ENCODE results near the gene STMN1. TPM values are rescaled to one million over a fixed set of nuclear protein-coding genes. Genes with fewer than 3 reads are reported as not detected.
A peak's percentile ranks its signal among the peaks of the same experiment; 100 is the strongest.

STMN1 gene
- total RNA-seq, 1 donor from 2014 or later, result 15.8 TPM

GRCh38 chr1:25874209-25874608 is 32.0 kb downstream of the STMN1 start:
- Histone ChIP-seq H3K4me3 (ENCODE audit: low read depth, low read length) (peak overlapping the region; percentile 87), H3K27me3 (ENCODE audit: control insufficient read depth, insufficient read depth, low read length) (no peaks in the 10 kb centered on the region), H3K36me3 (ENCODE audit: control insufficient read depth, insufficient read depth, low read length) (peaks cover 4% of the 10 kb centered on the region)
- no peak for TF ChIP-seq CTCF (IDR thresholded peaks at IDR 0.05; ENCODE audit: insufficient read depth, low read length, severe bottlenecking)
- FAIRE-seq (no peak), DNase-seq (ENCODE audit: low read depth) (no peak)

- DNase-seq (ENCODE audit: low read depth) (no peak), FAIRE-seq (no peak)
- peaks cover 5% of the 10 kb centered on the region for H3K36me3 ChIP-seq (ENCODE audit: control insufficient read depth, insufficient read depth, low read length)
- no peak for TF ChIP-seq CTCF (IDR thresholded peaks at IDR 0.05; ENCODE audit: insufficient read depth, low read length, severe bottlenecking)
- no peaks in the 10 kb centered on the region for H3K27me3 ChIP-seq (ENCODE audit: control insufficient read depth, insufficient read depth, low read length)
- no peak overlapping the region for H3K4me3 ChIP-seq (ENCODE audit: low read depth, low read length)
Measured at GRCh38 chr1:25873120-25873519, 33.1 kb downstream of the STMN1 start.

GRCh38 chr1:25872713-25873112 is 33.5 kb downstream of the STMN1 start:
- Histone ChIP-seq H3K4me3 (ENCODE audit: low read depth, low read length) (no peak overlapping the region), H3K27me3 (ENCODE audit: control insufficient read depth, insufficient read depth, low read length) (no peaks in the 10 kb centered on the region), H3K36me3 (ENCODE audit: control insufficient read depth, insufficient read depth, low read length) (peaks cover 6% of the 10 kb centered on the region)
- TF ChIP-seq CTCF (IDR thresholded peaks at IDR 0.05; ENCODE audit: insufficient read depth, low read length, severe bottlenecking), result no peak
- FAIRE-seq (no peak), DNase-seq (ENCODE audit: low read depth) (no peak)

- no peaks in the 10 kb centered on the region for H3K27me3 ChIP-seq (ENCODE audit: control insufficient read depth, insufficient read depth, low read length)
- FAIRE-seq, result no peak
- TF ChIP-seq CTCF (IDR thresholded peaks at IDR 0.05; ENCODE audit: insufficient read depth, low read length, severe bottlenecking), result no peak
- peaks cover 8% of the 10 kb centered on the region for H3K36me3 ChIP-seq (ENCODE audit: control insufficient read depth, insufficient read depth, low read length)
- H3K4me3 ChIP-seq (ENCODE audit: low read depth, low read length), result no peak overlapping the region
- DNase-seq (ENCODE audit: low read depth), result no peak
Measured at GRCh38 chr1:25871704-25872494, 34.3 kb downstream of the STMN1 start.

GRCh38 chr1:25871086-25871703 is 35.0 kb downstream of the STMN1 start:
- H3K4me3 ChIP-seq (ENCODE audit: low read depth, low read length), result no peak overlapping the region
- H3K27me3 ChIP-seq (ENCODE audit: control insufficient read depth, insufficient read depth, low read length), result no peaks in the 10 kb centered on the region
- H3K36me3 ChIP-seq (ENCODE audit: control insufficient read depth, insufficient read depth, low read length), result peaks cover 8% of the 10 kb centered on the region
- FAIRE-seq (no peak), DNase-seq (ENCODE audit: low read depth) (peak; percentile 88)
- no peak for TF ChIP-seq CTCF (IDR thresholded peaks at IDR 0.05; ENCODE audit: insufficient read depth, low read length, severe bottlenecking)
